SH-SY5Y (cell line): Measurements from ENCODE around the gene CASQ2.

Experiments
- GATA2 ChIP-seq: IDR thresholded peaks from 2 replicates; pipeline ENCODE4 v1.6.1; 2011; ENCODE audit warnings: mild to moderate bottlenecking, low read depth, low read length
- GATA3 ChIP-seq: IDR thresholded peaks from 2 replicates; pipeline ENCODE4 v1.6.1; 2011; ENCODE audit warnings: low read depth, mild to moderate bottlenecking, low read length, moderate library complexity

Gene CASQ2

DNA sequence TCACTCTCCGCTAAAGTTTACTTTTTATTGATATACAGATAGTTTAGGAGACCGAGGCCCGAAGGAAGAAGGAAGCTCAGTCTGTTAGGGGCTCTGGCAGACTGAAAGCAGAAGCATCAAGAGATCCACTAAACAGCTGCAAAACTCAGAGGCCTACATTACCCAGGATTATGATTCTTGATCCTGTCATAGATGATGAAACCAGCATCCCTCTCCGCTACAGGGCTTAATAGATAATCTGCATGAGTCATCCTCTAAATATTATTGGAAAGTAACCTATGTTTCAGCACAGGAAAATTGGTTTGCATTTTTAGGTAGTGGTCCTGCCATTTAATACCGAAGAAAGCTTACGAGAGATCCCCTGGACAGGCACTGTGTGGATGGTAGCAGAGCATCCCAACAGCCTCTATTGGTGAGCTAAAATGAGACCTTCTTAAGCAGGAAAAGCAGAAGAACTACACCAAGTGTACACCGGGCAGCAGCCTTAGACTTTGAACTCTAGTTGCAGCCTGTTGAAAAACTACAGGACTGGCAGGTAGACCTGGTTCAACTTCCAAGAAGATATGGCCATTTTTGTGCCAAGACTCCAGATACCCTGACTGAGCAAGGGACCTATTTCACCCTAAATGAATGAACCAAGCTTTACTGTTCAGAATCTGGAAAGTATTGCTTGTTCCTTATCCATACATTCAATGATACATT lies 6.8 kb downstream of the CASQ2 start:
- TF ChIP-seq GATA2 (no peak), GATA3 (no peak)

- TF ChIP-seq GATA2 (no peak), GATA3 (no peak)
Measured at GRCh38 chr1:115757856-115758255, 10.7 kb downstream of the CASQ2 start.

DNA sequence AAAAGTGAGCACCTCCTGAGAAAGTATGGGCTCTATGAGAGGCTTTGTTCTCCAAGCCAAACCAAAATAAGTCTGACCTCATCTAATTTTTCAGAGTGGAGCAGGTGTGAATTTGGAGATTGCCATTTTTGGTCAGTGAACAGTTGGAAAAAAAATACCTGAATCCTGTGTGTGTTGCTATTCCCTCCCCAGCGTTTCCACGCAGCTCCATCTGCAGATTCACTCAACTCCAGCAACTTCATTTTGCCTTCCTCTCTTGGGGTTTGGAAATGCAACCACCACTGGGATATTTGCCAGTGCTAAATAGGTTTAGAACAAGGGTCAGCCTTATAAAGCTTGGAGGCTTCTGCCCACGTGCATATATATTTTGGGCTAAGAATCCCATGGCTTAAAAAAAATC lies 11.2 kb downstream of the CASQ2 start:
- no peak for TF ChIP-seq GATA2
- TF ChIP-seq GATA3: no peak

DNA sequence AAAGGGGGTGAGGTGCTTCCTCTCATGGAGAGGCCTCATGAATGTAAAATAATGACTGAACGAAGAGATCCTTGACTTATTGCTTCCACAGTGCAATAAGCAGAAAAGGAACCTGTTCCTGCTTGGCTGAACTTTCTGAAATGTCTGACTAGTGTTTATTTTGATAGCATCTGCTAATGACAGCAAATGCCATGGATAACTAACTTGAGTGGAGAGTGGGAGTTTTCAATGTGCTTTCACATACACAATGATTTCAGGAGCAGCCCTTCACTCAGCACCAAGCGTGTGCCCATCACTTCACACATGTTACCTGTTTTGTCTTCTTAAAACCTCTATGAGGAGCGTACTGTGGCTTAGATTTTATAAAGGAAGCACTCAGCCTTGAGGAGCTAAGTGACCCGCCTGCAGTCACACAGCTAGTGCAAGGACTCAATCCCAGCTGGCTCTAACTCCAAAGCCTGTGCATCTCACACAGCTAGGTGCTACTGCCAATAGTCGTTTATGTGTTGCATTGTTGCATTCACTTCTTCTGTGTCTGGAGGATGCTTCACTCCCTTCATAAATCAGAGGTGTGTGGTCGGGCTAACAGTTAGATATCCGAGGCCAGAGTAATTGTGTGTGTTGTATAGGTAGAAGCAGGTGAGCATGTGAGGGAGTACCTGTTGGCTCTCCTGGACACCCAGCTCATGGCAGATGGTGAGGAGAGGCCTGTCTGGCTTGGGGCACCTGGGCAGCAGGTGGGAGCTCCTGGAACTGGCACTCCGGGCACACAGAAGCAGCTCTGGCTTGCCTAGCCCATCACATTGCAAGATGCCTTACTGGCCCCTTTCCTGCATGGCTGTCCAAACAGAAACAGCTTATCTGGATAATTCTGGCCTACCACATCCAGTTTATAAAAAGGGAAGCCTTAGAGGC lies 12.8 kb downstream of the CASQ2 start:
- TF ChIP-seq GATA3 (no peak), GATA2 (no peak)

DNA sequence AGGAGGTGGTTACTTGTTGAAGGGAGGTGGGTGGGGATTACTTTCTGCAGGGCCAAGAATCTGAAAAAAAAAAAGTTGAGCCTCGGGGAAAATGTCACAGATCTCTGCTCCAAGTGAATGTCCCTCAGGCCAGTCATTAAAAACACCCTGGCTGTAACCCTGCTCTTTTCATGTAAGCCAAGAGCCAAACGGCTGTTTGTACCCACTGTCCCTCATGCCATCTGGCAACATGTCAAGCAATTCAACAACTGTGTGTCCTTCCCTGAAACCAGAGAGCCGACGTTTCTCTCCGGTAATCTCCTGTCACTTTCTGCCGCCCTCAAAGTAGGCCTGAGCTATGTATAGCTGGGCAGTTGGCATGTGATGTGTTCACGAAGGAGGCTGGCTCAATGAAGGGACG lies 14.7 kb downstream of the CASQ2 start:
- no peak for TF ChIP-seq GATA3
- TF ChIP-seq GATA2: no peak

GRCh38 chr1:115753361-115753760 lies 15.2 kb downstream of the CASQ2 start:
- TF ChIP-seq GATA3 (no peak), GATA2 (no peak)

- TF ChIP-seq GATA2 (no peak), GATA3 (no peak)
Measured at GRCh38 chr1:115748401-115749150, 19.9 kb downstream of the CASQ2 start.

DNA sequence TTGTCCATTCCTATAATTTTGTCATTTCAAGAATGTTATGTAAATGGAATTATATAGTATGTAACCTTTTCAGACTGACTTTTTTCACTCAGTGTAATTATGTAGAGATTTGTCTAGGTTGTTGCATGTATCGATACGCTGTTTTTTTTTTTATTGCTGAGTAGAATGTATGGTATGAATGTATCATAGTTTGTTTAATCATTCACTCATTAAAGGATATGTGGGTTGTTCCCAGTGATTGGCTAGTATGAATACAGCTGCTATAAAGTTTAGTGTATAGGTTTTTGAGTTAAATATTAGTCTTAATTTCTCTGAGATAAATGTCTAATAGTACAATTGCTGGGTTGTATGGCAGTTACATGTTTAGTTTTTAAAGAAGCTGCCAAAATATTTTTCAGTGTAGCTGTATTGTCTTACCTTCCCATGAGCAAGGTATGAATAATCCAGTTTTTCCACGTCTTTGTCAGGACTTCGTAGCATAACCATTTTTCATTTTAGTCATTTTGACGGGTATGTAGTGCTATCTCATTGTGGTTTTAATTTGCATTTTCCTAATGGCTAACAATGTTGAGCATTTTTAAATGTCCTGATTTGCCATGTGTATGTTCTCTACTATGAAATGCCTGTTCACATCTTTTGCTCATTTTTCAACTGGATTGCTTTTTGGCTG lies 22.4 kb downstream of the CASQ2 start:
- no peak for TF ChIP-seq GATA3
- no peak for TF ChIP-seq GATA2

- TF ChIP-seq GATA3 (no peak), GATA2 (no peak)
Measured at GRCh38 chr1:115744646-115745275, 23.8 kb downstream of the CASQ2 start.

- TF ChIP-seq GATA3 (no peak), GATA2 (no peak)
Measured at GRCh38 chr1:115740811-115741210, 27.7 kb downstream of the CASQ2 start.

DNA sequence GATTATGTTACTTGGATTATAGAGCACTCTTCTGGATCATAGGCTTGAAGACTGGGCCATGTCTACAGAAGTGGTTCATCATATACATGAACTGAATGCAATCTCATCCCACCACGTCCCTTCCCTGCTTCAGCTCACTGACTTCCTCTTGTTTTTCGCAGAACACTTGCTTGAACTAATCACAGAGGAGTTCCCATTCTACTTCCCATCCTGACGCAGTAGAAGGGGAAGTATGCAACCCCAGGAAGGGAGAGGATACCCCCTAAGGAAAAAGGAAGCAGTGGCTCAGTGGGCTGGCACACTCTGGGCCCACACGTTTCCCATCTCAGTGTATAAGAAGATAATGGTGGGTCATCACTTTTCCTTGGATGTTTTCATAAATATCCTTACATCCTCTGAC lies 36.2 kb downstream of the CASQ2 start:
- no peak for TF ChIP-seq GATA2
- TF ChIP-seq GATA3: no peak

DNA sequence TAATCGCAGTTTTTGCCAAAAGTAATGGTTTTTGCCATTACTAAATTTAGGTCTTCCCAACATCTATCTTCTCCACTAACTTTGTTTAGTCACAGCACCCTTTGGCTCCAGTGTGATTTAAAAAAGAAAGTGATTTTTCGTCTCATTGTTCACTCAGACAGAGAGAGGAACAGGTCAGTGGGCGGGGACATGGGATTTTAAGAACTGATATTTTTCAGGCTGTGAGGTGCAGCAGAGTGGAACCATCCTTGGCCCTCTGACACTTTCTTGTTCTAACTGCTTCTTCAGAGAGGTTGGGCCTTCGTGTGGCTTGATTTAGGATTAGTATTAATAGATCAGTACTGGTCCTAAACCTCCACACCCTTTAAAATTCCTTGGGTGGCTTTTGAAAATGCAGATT lies 38.8 kb downstream of the CASQ2 start:
- TF ChIP-seq GATA2 (no peak), GATA3 (no peak)

DNA sequence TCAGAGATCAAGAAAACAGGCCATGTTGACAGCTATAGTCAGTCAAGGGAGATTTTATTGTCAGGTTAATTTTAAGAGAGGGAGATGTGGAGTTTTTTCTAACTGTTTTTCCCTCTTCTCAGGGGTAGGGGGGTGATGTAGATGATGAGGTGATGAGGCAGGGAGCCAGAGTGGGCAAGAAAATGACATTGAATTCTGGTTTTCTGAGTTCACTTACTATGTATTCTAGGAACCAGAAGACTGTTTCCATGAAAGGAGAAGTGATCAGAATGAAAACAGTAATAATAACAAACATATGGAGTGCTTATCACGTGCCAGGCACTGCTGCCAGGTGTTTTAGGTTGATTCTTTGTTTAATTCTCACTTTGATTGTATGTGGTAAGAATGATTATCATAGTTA lies 40.2 kb downstream of the CASQ2 start:
- TF ChIP-seq GATA3: no peak
- TF ChIP-seq GATA2: no peak
